ENCODE data around the gene LCLAT1.

LCLAT1 gene

DNA sequence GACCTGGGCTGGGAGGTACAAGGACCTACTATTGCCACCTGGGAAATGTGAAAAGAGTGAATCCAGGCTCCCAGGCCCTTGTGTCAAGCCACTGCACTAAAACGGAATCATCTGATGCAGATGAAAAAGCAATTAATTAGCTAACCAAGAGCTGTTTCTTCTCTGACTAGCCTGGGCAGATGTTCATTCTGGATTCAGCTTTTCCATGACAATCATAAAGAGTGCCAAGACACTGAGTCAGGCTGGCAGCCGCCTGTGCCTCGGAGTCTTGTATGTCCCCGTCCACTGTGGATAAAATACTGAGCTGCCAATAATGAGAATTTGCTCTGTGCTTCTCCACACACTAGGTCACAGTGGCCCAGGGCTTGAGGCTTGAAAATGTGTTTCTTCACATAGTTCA, 21.7 kb upstream of the LCLAT1 start:
- H4K20me1 ChIP-seq (ENCODE audit: insufficient read depth, low read length, poor library complexity, severe bottlenecking): no peaks in the 10 kb centered on the region
- no peaks in the 10 kb centered on the region for H3K9me3 ChIP-seq (ENCODE audit: insufficient read depth, low read depth, low read length)
- H3K9ac ChIP-seq (ENCODE audit: low read depth, low read length, poor library complexity, severe bottlenecking): no peak overlapping the region
- no peak overlapping the region for H3K4me3 ChIP-seq (ENCODE audit: low read length, poor library complexity, severe bottlenecking)
- peaks cover 24% of the 10 kb centered on the region for H3K4me1 ChIP-seq (ENCODE audit: insufficient read depth, low read length, poor library complexity, severe bottlenecking)
- TF ChIP-seq, protein P1, sequence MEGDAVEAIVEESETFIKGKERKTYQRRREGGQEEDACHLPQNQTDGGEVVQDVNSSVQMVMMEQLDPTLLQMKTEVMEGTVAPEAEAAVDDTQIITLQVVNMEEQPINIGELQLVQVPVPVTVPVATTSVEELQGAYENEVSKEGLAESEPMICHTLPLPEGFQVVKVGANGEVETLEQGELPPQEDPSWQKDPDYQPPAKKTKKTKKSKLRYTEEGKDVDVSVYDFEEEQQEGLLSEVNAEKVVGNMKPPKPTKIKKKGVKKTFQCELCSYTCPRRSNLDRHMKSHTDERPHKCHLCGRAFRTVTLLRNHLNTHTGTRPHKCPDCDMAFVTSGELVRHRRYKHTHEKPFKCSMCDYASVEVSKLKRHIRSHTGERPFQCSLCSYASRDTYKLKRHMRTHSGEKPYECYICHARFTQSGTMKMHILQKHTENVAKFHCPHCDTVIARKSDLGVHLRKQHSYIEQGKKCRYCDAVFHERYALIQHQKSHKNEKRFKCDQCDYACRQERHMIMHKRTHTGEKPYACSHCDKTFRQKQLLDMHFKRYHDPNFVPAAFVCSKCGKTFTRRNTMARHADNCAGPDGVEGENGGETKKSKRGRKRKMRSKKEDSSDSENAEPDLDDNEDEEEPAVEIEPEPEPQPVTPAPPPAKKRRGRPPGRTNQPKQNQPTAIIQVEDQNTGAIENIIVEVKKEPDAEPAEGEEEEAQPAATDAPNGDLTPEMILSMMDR (conservative IDR thresholded peaks at IDR 0.05; ENCODE audit: low read length): no peak
- TF ChIP-seq EZH2phosphoT487 (IDR thresholded peaks at IDR 0.05; ENCODE audit: borderline replicate concordance): no peak
- H3K9me2 ChIP-seq (replicated peaks; ENCODE audit: low read depth, low read length): no peaks in the 10 kb centered on the region
- no peak overlapping the region for H2AFZ ChIP-seq (ENCODE audit: low read length)
- H3K27me3 ChIP-seq (ENCODE audit: insufficient read depth, low read length, poor library complexity, severe bottlenecking): no peaks in the 10 kb centered on the region
- H3K4me2 ChIP-seq (ENCODE audit: low read depth, low read length, poor library complexity, severe bottlenecking): no peak overlapping the region
- no peaks in the 10 kb centered on the region for H3F3A ChIP-seq (ENCODE audit: low read depth)
- no peaks in the 10 kb centered on the region for H3K36me3 ChIP-seq (ENCODE audit: insufficient read depth, low read length)
- no peaks in the 10 kb centered on the region for H3K79me2 ChIP-seq (ENCODE audit: insufficient read depth, low read length)

DNA sequence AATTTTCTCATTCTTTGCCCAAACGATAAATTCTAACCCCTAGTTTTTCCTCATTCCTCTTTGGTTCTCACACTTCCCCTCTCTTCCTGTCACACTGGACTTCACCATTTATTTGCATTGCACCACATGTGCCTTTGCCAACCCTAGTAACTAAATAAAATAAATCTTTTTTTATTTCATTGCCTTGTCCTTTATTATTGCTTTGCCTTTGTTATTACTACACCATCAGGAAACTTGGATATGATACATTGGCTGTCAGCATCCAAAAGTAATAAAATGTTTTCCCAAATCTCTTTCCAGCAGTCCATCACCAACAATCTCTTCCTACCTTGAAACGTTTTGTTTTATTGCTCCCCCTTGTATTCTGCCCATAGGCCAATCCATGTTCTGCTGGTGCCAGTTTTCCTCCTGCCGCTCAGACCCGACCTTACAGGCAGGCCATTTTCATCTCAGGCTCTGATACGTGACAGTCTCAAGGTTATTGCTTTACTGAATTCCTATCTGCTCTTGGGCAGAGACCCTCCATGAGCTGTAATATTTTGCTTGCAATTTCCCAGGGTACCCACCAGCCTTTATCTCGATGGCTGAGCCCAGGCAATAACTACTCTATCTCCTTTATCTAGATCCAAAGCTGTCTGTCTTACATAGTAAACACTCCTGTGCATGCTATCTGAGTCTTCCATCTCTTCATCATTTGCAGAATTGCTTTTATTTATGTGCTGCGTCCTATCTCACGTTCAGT, 19.3 kb upstream of the LCLAT1 start:
- Histone ChIP-seq H3K27me3 (ENCODE audit: insufficient read depth, low read length, poor library complexity, severe bottlenecking) (no peaks in the 10 kb centered on the region), H3K4me2 (ENCODE audit: low read depth, low read length, poor library complexity, severe bottlenecking) (no peak overlapping the region), H3K9me3 (ENCODE audit: insufficient read depth, low read depth, low read length) (no peaks in the 10 kb centered on the region), H2AFZ (ENCODE audit: low read length) (0 out of 2 replicates have a peak overlapping the region, but pooled peaks have one; percentile 13), H3K36me3 (ENCODE audit: insufficient read depth, low read length) (no peaks in the 10 kb centered on the region), H3K4me1 (ENCODE audit: insufficient read depth, low read length, poor library complexity, severe bottlenecking) (peaks cover 4% of the 10 kb centered on the region), H3K4me3 (ENCODE audit: low read length, poor library complexity, severe bottlenecking) (no peak overlapping the region), H3K79me2 (ENCODE audit: insufficient read depth, low read length) (no peaks in the 10 kb centered on the region), H3K9ac (ENCODE audit: low read depth, low read length, poor library complexity, severe bottlenecking) (no peak overlapping the region), H3F3A (ENCODE audit: low read depth) (no peaks in the 10 kb centered on the region), H3K9me2 (replicated peaks; ENCODE audit: low read depth, low read length) (no peaks in the 10 kb centered on the region), H4K20me1 (ENCODE audit: insufficient read depth, low read length, poor library complexity, severe bottlenecking) (no peaks in the 10 kb centered on the region)
- no peak for TF ChIP-seq EZH2phosphoT487 (IDR thresholded peaks at IDR 0.05; ENCODE audit: borderline replicate concordance)
- TF ChIP-seq, protein P1 (conservative IDR thresholded peaks at IDR 0.05; ENCODE audit: low read length): no peak

DNA sequence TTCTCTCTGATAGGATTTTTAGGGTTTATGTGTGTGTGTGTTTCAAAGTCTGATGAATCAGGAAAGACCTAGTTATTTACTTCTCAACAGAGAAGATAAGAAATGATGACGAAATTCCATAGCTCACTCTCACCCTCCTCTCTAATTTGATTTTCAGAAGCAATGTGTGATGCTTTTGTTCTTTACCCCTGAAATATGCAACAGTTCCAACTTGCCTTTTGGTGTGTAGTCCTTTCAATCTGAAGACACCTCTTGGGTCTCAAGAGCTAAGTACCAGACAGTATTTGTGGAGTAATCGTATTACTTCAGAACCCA, 18.7 kb upstream of the LCLAT1 start:
- Histone ChIP-seq H3F3A (ENCODE audit: low read depth) (no peaks in the 10 kb centered on the region), H3K36me3 (ENCODE audit: insufficient read depth, low read length) (no peaks in the 10 kb centered on the region), H2AFZ (ENCODE audit: low read length) (peak overlapping the region; percentile 47; the same call in 1 of the 2 replicates), H4K20me1 (ENCODE audit: insufficient read depth, low read length, poor library complexity, severe bottlenecking) (no peaks in the 10 kb centered on the region), H3K9me2 (replicated peaks; ENCODE audit: low read depth, low read length) (no peaks in the 10 kb centered on the region), H3K79me2 (ENCODE audit: insufficient read depth, low read length) (no peaks in the 10 kb centered on the region), H3K4me1 (ENCODE audit: insufficient read depth, low read length, poor library complexity, severe bottlenecking) (peaks cover under 1% of the 10 kb centered on the region), H3K9me3 (ENCODE audit: insufficient read depth, low read depth, low read length) (no peaks in the 10 kb centered on the region), H3K27me3 (ENCODE audit: insufficient read depth, low read length, poor library complexity, severe bottlenecking) (no peaks in the 10 kb centered on the region), H3K4me2 (ENCODE audit: low read depth, low read length, poor library complexity, severe bottlenecking) (no peak overlapping the region), H3K4me3 (ENCODE audit: low read length, poor library complexity, severe bottlenecking) (no peak overlapping the region), H3K9ac (ENCODE audit: low read depth, low read length, poor library complexity, severe bottlenecking) (no peak overlapping the region)
- TF ChIP-seq, protein P1 (conservative IDR thresholded peaks at IDR 0.05; ENCODE audit: low read length): no peak
- TF ChIP-seq EZH2phosphoT487 (IDR thresholded peaks at IDR 0.05; ENCODE audit: borderline replicate concordance): no peak

Data from Loucy (cell line).